ENCODE measurements around the gene TCF7L2.

TCF7L2 gene

DNA sequence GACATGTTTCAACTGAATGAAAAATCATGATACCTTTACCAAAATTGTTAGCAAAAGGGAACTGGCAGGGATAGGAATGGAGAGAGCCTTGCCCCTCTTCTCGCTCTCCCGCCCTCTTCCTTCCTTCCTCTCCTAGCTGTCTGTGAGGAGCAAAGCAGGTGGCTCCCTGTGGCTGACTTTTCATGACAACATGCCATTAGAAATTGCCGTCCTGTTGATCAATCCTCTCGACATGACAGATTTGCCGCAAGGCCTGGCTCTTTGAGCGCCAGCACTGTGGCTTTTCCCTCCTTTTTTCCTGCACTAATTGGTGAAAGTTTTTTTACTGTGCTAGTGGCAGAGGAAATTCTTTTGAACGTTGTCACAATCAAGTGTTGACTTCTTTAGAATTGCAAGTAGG lies 171.1 kb downstream of the TCF7L2 start:
- DNase-seq (ENCODE audit: low read depth in 3 of 3) = no peak

GRCh38 chr10:113122947-113123346 lies 172.9 kb downstream of the TCF7L2 start:
- no peak for DNase-seq (ENCODE audit: low read depth in 3 of 3)

- no peak for DNase-seq (ENCODE audit: low read depth in 3 of 3)
Observed at GRCh38 chr10:113124724-113125123, 174.7 kb downstream of the TCF7L2 start.

DNA sequence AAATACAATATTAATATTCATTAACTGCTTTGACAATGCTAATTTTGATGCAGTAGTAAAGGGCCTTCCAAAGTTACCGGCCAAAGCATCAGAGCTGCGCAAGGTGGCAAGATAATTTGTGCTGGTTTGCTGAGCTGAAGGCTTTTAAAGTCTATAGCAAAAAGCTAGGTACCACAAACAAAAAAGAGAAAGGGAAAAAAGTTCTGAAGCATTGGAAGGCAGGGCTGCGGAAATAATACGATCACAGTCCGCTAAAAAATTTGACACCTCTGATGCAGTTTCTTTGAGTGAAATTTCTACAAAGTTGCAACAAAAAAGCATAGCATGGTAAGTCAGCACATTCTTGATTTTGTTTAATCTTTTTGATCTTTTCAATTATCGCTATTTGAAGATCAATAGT lies 175.6 kb downstream of the TCF7L2 start:
- no peak for DNase-seq (ENCODE audit: low read depth in 3 of 3)

DNA sequence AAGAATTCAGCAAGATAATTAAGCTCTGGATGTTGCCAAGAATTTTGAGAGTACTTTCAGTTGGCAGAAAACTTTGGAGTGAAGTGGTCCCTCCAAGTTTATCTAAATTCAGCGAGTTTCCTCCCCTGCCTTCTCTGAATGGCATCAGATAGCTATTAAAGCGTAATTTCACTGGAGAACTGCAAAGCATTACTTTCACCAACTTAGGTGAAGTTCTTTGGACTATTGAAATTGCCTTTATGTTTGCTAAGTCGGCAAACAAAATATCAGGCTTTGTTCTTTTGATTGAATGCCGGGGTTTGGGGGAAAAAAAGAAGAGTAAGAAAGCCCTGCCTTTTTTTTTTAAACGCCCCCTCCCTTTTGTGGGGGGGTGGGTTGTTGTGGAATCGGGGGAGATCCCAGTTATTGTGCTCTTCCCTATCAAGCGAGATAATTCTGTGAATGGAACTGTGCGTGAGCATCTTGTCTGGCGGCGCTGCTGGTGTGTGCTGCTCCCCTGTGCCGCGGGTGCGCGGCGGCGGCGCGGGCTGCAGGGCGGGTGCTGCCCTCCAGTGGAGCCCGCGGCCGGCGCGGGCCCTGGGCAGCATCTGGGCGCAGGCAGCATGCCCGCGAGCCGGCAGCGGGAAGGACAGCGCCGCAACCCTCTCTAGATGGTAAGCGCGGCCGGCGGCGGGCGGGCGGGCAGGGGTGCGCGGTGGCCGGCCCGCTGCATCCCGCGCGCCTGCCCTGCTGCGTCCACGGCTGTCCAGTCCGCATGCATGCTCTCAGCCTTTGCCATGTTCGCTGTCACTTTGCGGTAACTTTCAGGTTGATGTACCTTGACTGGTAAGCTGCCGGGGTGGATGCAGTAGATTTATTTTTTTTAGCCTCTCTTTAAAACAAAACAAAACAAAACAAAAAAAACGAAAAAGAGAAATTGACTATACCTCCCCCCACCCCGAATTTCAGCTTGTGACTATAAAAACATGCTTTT lies 176.5 kb downstream of the TCF7L2 start:
- peak in 1 of 3 experiments; percentile 7 for DNase-seq (ENCODE audit: low read depth in 3 of 3)

DNA sequence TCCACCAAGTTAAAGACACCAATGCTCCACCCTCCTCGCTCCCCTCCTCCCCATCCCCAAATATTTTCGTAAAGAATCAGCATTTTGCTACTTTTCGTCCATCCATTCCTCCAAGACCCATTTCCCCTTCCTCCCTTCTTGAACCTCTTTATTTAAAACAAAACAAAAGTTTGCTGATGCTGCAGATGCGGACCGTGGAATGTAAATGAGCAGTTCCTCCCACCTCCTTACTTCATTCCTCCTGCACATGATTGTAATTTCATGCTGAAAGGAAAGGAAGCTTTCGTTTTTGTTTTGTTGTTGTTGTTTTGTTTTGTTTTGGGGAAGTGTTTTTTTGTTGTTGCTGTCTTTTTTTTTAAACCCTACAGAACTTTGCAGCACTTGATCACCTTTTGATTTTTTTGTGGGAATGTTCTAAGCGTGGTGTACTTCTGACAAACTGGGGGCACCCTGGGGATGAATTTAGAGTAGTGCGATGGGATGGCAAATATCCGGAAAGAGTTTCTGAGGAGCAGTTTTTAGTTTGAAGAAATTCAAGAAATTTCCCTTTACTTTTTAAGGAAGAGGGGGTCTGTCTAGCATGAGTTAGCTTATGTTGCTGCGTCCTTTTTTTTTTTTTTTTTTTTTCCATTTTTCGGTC lies 177.3 kb downstream of the TCF7L2 start:
- DNase-seq (ENCODE audit: low read depth in 3 of 3) = no peak

GRCh38 chr10:113127901-113128283 lies 177.8 kb downstream of the TCF7L2 start:
- DNase-seq (ENCODE audit: low read depth in 3 of 3) = no peak

- no peak for DNase-seq (ENCODE audit: low read depth in 3 of 3)
Observed at GRCh38 chr10:113128450-113129070, 178.5 kb downstream of the TCF7L2 start.

DNA sequence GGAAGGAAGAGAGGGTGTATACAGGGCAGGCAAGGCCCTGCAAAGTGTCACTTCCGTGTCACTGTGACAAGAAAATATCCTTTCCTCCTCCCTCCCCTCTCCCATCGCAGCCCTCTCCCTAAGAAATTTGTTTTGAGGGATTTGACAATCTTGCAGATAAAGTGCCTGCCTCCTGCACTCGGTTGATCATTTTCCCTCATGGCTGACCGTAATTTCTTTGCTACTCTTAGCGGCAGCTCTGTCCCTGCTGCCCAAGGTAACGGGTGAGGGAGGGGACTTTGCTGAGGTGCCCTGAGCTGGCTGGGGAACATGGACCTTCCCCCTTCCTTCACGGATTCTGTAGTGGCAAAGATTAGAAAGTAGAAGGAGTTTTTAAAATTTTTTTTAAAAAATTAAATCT lies 179.1 kb downstream of the TCF7L2 start:
- DNase-seq (ENCODE audit: low read depth in 3 of 3) = no peak

DNA sequence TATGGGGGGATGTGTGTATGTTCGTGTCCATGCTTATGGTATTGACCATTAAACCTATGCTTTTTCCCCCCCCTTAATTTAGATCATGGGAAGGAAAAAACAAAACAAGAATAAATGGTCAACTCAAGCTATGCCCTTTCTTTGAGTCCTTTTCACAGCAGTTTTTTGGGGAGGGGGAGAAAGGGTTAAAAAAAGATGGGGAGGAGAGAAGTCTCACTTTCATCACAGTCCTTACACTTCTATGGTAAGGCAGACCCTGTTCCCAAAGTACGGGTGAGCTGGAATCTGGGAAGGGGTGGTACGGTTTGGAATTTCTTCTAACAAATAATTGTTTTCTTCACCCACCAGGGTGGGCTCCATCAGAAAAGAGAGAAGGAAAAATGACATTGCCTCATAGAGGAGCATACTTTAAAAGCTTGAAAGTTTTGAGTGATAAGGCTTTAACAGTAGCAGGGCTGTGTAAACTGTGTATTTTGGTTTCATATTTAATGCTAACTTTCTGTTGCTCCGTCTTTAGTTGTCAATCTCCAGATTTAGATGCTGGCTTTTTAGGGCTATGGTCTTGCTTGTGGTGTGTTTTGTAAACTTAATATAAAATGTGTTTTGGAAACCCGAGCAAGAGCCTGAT lies 180.1 kb downstream of the TCF7L2 start:
- DNase-seq (ENCODE audit: low read depth in 3 of 3) = no peak

GRCh38 chr10:113131613-113132261 lies 181.7 kb downstream of the TCF7L2 start:
- no peak for DNase-seq (ENCODE audit: low read depth in 3 of 3)

DNA sequence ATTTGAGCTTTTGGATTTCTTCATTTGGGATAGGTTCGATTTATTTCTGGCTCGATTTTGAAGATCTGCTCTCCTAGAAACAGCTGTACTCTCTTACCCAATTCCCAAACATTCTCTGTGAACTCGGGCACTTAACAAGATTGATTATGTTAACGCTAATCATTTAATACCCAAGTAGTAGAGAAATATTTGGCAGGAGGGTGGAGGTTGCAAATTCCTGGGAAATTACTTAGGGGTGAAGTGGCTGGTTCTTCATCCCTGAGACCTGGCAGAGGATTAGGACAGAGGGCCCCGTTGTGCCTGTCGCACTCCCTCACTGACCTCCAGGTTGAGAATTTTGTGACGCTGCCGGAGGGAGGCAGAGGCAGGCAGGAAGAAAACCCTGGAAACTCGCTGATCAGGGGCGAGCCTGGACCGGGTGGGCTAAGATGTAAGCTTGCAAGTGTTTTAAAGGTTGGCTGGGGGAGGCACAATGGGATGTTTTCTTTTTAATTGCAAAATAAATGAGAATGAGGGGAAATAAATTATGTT lies 182.6 kb downstream of the TCF7L2 start:
- DNase-seq (ENCODE audit: low read depth in 3 of 3) = no peak

DNA sequence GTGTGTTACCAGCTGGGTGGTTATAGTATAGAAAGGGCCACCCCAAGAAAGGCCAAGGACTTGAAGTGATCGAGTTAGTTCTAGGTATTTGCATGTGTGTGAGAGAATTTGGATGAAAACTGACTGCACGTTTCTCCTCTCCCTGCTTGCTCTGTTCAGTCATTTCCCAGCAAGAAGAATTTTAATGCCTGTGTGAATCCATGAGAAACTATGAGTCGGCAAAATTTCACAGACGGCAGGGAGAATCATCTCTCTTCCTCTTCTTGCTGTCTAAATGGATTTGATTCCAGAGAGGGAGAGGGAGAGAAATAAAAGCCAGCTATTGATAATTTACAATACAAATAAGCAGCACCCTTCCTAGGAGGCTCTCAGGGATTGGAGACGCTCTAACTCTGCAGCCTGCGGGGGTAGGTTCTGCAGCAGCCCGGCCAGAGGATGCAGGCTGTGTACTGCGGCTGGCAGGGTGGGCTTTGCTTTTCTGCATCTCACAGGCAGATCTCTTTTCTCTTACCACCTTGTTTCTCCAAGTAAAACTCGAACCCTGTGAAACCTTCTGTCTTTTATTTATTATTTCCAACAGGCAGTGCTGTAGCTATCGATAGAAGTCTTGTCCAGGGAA lies 183.6 kb downstream of the TCF7L2 start:
- no peak for DNase-seq (ENCODE audit: low read depth in 3 of 3)

DNA sequence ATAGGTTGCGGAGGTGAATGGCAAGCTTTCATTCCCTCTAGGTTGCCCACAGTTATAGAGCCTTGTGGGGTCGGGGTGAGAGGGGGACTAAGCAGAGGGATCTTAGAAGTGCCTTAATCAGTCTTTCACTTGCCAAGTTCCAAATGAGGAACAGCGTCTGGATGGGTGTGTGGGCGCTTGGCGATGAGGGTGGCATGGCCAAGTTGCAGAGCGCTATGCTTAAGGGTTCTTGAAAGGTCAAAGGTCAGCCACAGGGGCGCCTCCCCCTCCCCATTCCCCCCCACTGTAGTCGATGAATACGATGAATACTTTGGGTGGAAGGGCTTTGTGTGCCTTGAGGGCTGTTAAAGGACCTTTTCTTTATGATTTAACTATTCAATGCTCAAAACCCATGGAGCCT lies 185.0 kb downstream of the TCF7L2 start:
- DNase-seq (ENCODE audit: low read depth in 3 of 3) = no peak

- DNase-seq (ENCODE audit: low read depth in 3 of 3) = no peak
Observed at GRCh38 chr10:113137941-113138685, 188.1 kb downstream of the TCF7L2 start.

DNA sequence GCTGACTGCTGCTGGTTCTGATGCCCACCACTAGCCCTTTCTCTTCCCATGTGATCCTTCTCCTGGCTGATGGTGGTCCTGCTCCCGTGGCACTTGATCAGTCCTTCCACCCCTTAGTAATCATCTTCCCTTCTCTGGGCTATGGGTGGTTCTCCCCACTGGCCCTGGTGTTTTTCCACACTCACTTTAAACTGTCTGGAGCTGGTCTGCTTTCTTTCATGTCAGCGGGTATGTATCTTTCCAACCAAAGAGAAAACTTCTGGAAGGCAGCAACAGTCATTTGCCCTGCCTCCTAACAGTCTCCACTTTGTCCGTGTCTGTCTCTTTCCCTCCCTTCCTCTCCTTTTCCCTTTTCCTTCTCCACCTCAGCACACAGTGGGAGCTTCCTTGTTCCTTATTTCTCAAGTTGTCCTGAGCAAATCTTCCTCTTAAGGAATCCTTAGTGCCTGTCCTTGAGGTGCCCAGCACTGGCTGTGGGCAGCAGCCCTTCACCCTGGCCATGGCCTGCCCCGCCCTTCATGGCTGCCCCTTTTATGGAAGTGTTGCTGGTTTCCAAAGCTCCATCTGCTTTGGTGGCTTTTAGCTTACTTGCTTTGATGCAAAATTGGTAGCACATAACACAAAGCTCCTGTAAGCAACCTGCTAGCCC lies 189.0 kb downstream of the TCF7L2 start:
- DNase-seq (ENCODE audit: low read depth in 3 of 3) = no peak

- DNase-seq (ENCODE audit: low read depth in 3 of 3) = no peak
Observed at GRCh38 chr10:113139699-113140098, 189.7 kb downstream of the TCF7L2 start.

DNA sequence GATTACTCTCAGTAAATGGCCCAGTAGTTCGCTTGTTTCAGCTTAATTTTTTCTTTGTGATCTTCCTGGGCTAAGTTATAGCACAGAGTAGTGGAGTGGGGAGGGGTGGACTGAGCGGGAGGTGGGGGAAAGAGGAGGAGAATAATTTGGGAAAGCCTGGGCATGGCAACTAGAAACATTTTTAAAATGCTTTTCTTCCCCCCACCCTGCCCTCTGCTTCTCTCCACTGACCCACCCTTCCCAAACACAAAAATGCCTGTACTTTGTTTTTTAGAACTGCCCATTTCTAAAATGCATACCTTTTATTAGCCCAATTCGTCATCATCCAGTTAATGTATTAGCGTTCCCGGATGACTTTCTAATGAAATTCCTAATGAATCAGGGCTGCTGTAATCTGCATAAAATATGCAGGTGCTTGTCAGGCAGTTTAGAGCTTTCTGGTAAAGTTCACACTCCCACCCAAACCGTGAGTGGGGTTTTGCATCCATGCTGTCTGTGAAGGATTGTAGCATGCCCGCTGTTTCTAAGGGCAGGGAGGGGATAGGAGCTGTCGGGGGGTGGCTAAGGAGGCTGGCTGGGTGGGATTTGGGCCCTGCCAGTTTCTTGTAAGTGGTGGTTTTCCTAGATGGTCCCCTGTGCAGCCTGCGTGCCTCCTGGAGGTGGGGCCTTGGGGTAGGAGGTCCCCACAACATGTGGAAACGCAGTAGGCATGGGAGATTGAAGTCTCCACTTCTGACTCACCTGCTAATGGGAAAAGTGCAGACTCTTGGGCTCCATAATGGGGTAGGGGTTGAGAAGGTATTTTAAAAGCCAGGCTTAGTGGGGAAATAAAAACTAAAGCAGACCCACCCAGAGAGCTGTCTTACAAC lies 190.3 kb downstream of the TCF7L2 start:
- no peak for DNase-seq (ENCODE audit: low read depth in 3 of 3)
